ENCODE results near the gene KNDC1.

The KNDC1 gene

DNA sequence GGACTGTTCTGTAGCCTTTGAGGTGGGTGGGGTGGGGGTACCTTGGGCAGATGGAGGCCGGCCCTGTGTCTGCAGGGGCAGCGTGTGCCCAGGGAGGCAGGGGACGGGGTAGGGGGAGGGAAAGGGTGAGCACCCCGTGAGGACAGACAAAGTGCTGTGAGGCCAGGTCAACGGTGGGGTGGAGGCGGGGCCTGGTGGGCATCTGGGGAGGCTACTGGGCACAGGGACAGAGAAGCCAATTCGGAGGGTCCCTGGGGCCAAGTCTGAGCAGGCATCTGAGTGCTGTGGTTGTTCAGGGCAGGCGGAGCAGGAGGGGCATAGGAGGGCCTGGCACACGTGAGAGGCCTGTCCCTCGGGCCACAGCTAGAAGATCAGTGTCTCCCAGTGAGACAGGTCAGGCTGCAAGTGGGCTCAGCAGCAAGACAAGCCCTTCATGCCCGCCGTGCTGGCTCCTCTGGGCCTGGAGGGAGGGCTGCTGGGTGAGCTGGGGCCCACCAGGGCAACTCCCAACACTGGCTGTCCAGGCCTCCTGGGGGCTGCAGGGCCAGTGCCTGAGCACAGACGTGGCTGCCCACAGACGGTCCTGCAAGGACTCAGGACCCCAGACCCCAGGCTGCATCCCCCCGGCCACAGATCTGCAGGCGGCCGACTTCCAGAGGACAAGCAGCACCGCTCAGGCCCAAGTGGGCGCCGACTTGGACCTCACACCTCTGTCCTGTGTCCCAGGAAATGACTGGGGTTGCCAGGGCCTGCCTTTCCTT lies 26.4 kb upstream of the KNDC1 start:
- Histone ChIP-seq H3K9me3 (ENCODE audit: control insufficient read depth, insufficient read depth, low read depth, low read length) (no peaks in the 10 kb centered on the region), H3K27ac (ENCODE audit: extremely low read depth, low read depth, low read length) (no peak overlapping the region), H3K4me1 (ENCODE audit: control insufficient read depth, insufficient read depth, low read length) (no peaks in the 10 kb centered on the region), H3K4me3 (ENCODE audit: low read depth, low read length) (no peak overlapping the region), H3K36me3 (ENCODE audit: control insufficient read depth in 2 of 2, insufficient read depth in 1 of 2, low read length in 2 of 2) (no peaks in the 10 kb centered on the region)
- TF ChIP-seq, protein P1, sequence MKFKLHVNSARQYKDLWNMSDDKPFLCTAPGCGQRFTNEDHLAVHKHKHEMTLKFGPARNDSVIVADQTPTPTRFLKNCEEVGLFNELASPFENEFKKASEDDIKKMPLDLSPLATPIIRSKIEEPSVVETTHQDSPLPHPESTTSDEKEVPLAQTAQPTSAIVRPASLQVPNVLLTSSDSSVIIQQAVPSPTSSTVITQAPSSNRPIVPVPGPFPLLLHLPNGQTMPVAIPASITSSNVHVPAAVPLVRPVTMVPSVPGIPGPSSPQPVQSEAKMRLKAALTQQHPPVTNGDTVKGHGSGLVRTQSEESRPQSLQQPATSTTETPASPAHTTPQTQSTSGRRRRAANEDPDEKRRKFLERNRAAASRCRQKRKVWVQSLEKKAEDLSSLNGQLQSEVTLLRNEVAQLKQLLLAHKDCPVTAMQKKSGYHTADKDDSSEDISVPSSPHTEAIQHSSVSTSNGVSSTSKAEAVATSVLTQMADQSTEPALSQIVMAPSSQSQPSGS (tag by site-specific recombination; IDR thresholded peaks at IDR 0.05; ENCODE audit: low read depth) = no peak
- TF ChIP-seq, protein P2, sequence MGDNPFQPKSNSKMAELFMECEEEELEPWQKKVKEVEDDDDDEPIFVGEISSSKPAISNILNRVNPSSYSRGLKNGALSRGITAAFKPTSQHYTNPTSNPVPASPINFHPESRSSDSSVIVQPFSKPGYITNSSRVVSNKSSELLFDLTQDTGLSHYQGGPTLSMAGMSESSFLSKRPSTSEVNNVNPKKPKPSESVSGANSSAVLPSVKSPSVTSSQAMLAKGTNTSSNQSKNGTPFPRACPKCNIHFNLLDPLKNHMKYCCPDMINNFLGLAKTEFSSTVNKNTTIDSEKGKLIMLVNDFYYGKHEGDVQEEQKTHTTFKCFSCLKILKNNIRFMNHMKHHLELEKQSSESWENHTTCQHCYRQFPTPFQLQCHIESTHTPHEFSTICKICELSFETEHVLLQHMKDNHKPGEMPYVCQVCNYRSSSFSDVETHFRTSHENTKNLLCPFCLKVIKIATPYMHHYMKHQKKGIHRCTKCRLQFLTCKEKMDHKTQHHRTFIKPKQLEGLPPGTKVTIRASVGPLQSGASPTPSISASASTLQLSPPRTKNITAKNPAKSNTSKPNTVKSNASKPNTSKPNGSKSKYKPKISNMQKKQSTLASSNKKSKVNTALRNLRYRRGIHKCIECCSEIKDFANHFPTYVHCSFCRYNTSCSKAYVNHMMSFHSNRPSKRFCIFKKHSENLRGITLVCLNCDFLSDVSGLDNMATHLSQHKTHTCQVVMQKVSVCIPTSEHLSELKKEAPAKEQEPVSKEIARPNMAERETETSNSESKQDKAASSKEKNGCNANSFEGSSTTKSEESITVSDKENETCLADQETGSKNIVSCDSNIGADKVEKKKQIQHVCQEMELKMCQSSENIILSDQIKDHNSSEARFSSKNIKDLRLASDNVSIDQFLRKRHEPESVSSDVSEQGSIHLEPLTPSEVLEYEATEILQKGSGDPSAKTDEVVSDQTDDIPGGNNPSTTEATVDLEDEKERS (tag by site-specific recombination; IDR thresholded peaks at IDR 0.05) = no peak
- TF ChIP-seq ZNF626 (tag by site-specific recombination; IDR thresholded peaks at IDR 0.05) (no peak), ZNF266 (tag by site-specific recombination; IDR thresholded peaks at IDR 0.05; ENCODE audit: low read depth) (no peak), ZBTB10 (tag by site-specific recombination; IDR thresholded peaks at IDR 0.05) (no peak), ZBTB7A (tag by site-specific recombination; IDR thresholded peaks at IDR 0.05; ENCODE audit: low read depth) (no peak), GFI1B (tag by site-specific recombination; IDR thresholded peaks at IDR 0.05) (no peak), ZBTB8A (tag by site-specific recombination; IDR thresholded peaks at IDR 0.05) (no peak), HOXC10 (CRISPR knock-in tag; IDR thresholded peaks at IDR 0.05) (no peak), ZNF211 (tag by site-specific recombination; IDR thresholded peaks at IDR 0.05; ENCODE audit: low read depth) (no peak), BCL11A (tag by site-specific recombination; IDR thresholded peaks at IDR 0.05; ENCODE audit: low read depth) (no peak)
- TF ChIP-seq, protein P3, sequence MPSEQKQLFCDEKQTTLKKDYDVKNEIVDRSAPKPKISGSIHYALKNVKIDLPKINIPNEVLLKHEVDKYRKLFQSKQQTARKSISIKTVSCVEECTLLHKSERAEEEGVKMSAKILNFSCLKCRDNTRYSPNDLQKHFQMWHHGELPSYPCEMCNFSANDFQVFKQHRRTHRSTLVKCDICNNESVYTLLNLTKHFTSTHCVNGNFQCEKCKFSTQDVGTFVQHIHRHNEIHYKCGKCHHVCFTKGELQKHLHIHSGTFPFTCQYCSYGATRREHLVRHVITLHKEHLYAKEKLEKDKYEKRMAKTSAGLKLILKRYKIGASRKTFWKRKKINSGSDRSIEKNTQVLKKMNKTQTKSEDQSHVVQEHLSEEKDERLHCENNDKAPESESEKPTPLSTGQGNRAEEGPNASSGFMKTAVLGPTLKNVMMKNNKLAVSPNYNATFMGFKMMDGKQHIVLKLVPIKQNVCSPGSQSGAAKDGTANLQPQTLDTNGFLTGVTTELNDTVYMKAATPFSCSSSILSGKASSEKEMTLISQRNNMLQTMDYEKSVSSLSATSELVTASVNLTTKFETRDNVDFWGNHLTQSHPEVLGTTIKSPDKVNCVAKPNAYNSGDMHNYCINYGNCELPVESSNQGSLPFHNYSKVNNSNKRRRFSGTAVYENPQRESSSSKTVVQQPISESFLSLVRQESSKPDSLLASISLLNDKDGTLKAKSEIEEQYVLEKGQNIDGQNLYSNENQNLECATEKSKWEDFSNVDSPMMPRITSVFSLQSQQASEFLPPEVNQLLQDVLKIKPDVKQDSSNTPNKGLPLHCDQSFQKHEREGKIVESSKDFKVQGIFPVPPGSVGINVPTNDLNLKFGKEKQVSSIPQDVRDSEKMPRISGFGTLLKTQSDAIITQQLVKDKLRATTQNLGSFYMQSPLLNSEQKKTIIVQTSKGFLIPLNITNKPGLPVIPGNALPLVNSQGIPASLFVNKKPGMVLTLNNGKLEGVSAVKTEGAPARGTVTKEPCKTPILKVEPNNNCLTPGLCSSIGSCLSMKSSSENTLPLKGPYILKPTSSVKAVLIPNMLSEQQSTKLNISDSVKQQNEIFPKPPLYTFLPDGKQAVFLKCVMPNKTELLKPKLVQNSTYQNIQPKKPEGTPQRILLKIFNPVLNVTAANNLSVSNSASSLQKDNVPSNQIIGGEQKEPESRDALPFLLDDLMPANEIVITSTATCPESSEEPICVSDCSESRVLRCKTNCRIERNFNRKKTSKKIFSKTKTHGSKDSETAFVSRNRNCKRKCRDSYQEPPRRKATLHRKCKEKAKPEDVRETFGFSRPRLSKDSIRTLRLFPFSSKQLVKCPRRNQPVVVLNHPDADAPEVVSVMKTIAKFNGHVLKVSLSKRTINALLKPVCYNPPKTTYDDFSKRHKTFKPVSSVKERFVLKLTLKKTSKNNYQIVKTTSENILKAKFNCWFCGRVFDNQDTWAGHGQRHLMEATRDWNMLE (tag by site-specific recombination; conservative IDR thresholded peaks at IDR 0.05; ENCODE audit: low read depth) = no peak
- TF ChIP-seq, protein P4, sequence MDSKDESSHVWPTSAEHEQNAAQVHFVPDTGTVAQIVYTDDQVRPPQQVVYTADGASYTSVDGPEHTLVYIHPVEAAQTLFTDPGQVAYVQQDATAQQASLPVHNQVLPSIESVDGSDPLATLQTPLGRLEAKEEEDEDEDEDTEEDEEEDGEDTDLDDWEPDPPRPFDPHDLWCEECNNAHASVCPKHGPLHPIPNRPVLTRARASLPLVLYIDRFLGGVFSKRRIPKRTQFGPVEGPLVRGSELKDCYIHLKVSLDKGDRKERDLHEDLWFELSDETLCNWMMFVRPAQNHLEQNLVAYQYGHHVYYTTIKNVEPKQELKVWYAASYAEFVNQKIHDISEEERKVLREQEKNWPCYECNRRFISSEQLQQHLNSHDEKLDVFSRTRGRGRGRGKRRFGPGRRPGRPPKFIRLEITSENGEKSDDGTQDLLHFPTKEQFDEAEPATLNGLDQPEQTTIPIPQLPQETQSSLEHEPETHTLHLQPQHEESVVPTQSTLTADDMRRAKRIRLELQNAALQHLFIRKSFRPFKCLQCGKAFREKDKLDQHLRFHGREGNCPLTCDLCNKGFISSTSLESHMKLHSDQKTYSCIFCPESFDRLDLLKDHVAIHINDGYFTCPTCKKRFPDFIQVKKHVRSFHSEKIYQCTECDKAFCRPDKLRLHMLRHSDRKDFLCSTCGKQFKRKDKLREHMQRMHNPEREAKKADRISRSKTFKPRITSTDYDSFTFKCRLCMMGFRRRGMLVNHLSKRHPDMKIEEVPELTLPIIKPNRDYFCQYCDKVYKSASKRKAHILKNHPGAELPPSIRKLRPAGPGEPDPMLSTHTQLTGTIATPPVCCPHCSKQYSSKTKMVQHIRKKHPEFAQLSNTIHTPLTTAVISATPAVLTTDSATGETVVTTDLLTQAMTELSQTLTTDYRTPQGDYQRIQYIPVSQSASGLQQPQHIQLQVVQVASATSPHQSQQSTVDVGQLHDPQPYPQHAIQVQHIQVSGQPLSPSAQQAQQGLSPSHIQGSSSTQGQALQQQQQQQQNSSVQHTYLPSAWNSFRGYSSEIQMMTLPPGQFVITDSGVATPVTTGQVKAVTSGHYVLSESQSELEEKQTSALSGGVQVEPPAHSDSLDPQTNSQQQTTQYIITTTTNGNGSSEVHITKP (tag by site-specific recombination; IDR thresholded peaks at IDR 0.05) = no peak
- POLR2A ChIA-PET = no interaction called here
- CTCF ChIA-PET = interaction anchor here (1.0 to 1.3 kb wide), 2 partner anchors 10 to 230 kb away, joined by 3 to 5 read pairs; no protein-coding TSS in a partner anchor
